Measurements from ENCODE around the gene HFE. TPM values are rescaled to one million over a fixed set of nuclear protein-coding genes. Genes with fewer than 3 reads are reported as not detected.

HFE gene
- total RNA-seq, 1 donor = 15.5 TPM

- no peak for DNase-seq (ENCODE audit: low read depth)
- no peak for TF ChIP-seq CTCF (IDR thresholded peaks at IDR 0.05; ENCODE audit: insufficient read depth, low read depth, low read length)
- H3K4me3 ChIP-seq (ENCODE audit: low read depth, low read length) = no peak overlapping the region
These were observed 1.0 kb upstream of the HFE start for GRCh38 chr6:26086211-26086610.

GRCh38 chr6:26088344-26088743 is 1.1 kb downstream of the HFE start:
- TF ChIP-seq CTCF (IDR thresholded peaks at IDR 0.05; ENCODE audit: insufficient read depth, low read depth, low read length) = no peak
- peak; percentile 33 for DNase-seq (ENCODE audit: low read depth)
- peak overlapping the region; percentile 81 for H3K4me3 ChIP-seq (ENCODE audit: low read depth, low read length)

- peak; percentile 33 for DNase-seq (ENCODE audit: low read depth)
- TF ChIP-seq CTCF (IDR thresholded peaks at IDR 0.05; ENCODE audit: insufficient read depth, low read depth, low read length) = no peak
- H3K4me3 ChIP-seq (ENCODE audit: low read depth, low read length) = no peak overlapping the region
These were observed 2.0 kb downstream of the HFE start for GRCh38 chr6:26089272-26089671.

- no peak for DNase-seq (ENCODE audit: low read depth)
- H3K4me3 ChIP-seq (ENCODE audit: low read depth, low read length) = no peak overlapping the region
- no peak for TF ChIP-seq CTCF (IDR thresholded peaks at IDR 0.05; ENCODE audit: insufficient read depth, low read depth, low read length)
These were observed 5.2 kb downstream of the HFE start for GRCh38 chr6:26092443-26092842.

- H3K4me3 ChIP-seq (ENCODE audit: low read depth, low read length) = no peak overlapping the region
- no peak for TF ChIP-seq CTCF (IDR thresholded peaks at IDR 0.05; ENCODE audit: insufficient read depth, low read depth, low read length)
- DNase-seq (ENCODE audit: low read depth) = no peak
These were observed 6.8 kb downstream of the HFE start for GRCh38 chr6:26094036-26094435.

GRCh38 chr6:26097268-26097875 is 10.1 kb downstream of the HFE start:
- peak; percentile 71 for DNase-seq (ENCODE audit: low read depth)
- TF ChIP-seq CTCF (IDR thresholded peaks at IDR 0.05; ENCODE audit: insufficient read depth, low read depth, low read length) = peak; percentile 71
- no peak overlapping the region for H3K4me3 ChIP-seq (ENCODE audit: low read depth, low read length)
